ENCODE results near the gene PCDHA10. TPM values are rescaled to one million over a fixed set of nuclear protein-coding genes. Genes with fewer than 3 reads are reported as not detected.
"Not testable (repeated sequence)": the region's sequence is repeated elsewhere in the genome, so short reads cannot be mapped to it uniquely, and the experiment has no call there.

The PCDHA10 gene
- total RNA-seq, 1 donor from 2014 or later = 0.05 TPM

DNA sequence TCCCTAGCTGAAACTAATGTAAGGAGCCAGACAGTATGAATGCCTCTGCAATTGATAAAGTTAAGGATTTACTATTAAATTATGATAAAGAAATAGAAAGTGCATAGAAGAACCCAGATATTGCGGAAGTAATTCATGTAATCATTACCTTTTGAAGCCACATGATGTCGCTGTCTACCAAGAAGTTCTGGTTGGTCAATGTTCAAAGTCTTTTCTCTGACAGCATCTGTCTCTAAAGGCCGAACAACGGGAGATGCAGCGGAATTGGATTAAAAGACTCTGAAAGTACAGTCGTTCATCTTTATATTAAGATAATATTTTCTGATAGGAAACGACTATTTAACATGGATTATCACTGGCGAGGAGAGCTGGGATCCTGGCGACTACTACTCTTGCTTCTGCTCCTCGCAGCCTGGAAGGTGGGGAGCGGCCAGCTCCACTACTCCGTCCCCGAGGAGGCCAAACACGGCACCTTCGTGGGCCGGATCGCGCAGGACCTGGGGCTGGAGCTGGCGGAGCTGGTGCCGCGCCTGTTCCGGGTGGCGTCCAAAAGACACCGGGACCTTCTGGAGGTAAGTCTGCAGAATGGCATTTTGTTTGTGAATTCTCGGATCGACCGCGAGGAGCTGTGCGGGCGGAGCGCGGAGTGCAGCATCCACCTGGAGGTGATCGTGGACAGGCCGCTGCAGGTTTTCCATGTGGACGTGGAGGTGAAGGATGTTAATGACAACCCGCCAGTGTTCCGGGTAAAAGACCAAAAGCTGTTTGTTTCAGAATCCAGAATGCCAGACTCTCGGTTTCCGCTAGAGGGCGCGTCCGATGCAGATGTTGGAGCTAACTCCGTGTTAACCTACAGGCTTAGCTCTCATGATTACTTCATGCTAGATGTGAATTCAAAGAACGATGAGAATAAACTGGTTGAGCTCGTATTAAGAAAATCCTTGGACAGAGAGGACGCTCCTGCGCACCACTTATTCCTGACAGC lies 14.4 kb upstream of the PCDHA10 start, which contains the start of gene PCDHA8:
Gene PCDHA8, plus strand, starts transcription at position 210 of the 985 bp plus-strand sequence. Its CDS starts 135 bp downstream, at position 345.
- no peak for ATAC-seq (ENCODE audit: poor library complexity)
- intact Hi-C loops (cut with DNase I) = no loop called here
- DNase-seq = no peak

GRCh38 chr5:140842798-140843733 lies 12.6 kb upstream of the PCDHA10 start:
- no peak for DNase-seq
- ATAC-seq (ENCODE audit: poor library complexity) = no peak
- intact Hi-C loops (cut with DNase I) = no loop called here

GRCh38 chr5:140848139-140849102 lies 7.3 kb upstream of the PCDHA10 start, which contains the start of gene PCDHA9:
PCDHA9 (plus strand) TSS chr5:140848382; CDS start chr5:140848496, 114 bp downstream.
- ATAC-seq (ENCODE audit: poor library complexity); intact Hi-C loops (cut with DNase I): not testable (repeated sequence)

DNA sequence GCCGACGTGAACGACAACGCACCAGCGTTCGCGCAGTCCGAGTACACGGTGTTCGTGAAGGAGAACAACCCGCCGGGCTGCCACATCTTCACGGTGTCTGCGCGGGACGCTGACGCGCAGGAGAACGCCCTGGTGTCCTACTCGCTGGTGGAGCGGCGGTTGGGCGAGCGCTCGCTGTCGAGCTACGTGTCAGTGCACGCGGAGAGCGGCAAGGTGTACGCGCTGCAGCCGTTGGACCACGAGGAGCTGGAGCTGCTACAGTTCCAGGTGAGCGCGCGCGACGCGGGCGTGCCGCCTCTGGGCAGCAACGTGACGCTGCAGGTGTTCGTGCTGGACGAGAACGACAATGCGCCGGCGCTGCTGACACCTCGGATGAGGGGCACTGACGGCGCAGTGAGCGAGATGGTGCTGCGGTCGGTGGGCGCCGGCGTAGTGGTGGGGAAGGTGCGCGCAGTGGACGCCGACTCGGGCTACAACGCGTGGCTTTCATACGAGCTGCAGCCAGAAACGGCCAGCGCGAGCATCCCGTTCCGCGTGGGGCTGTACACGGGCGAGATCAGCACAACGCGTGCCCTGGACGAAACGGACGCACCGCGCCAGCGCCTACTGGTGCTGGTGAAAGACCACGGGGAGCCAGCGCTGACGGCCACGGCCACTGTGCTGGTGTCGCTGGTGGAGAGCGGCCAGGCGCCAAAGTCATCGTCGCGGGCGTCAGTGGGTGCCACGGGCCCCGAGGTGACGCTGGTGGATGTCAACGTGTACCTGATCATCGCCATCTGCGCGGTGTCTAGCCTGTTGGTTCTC lies 5.7 kb upstream of the PCDHA10 start:
- DNase-seq; ATAC-seq (ENCODE audit: poor library complexity); intact Hi-C loops (cut with DNase I): not testable (repeated sequence)

More at GRCh38 chr5:140848139-140849102, 7.3 kb upstream of the PCDHA10 start, which contains the start of gene PCDHA9:
- not testable (repeated sequence) for DNase-seq

DNA sequence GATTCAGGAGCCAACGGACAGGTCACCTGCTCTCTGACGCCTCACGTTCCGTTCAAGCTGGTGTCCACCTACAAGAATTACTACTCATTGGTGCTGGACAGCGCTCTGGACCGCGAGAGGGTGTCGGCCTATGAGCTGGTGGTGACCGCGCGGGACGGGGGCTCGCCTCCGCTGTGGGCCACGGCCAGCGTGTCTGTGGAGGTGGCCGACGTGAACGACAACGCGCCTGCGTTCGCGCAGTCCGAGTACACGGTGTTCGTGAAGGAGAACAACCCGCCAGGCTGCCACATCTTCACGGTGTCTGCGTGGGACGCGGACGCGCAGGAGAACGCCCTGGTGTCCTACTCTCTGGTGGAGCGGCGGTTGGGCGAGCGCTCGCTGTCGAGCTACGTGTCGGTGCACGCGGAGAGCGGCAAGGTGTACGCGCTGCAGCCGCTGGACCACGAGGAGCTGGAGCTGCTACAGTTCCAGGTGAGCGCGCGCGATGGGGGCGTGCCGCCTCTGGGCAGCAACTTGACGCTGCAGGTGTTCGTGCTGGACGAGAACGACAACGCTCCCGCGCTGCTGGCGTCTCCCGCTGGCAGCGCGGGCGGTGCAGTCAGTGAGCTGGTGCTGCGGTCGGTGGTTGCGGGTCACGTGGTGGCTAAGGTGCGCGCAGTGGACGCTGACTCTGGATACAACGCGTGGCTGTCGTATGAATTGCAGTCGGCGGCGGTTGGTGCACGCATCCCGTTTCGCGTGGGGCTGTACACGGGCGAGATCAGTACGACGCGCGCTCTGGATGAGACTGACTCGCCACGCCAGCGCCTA lies 1.7 kb downstream of the PCDHA10 start:
- intact Hi-C loops (cut with DNase I) = no loop called here
- ATAC-seq (ENCODE audit: poor library complexity) (no peak), DNase-seq (no peak)

GRCh38 chr5:140857987-140858240 lies 2.2 kb downstream of the PCDHA10 start:
- DNase-seq (no peak), ATAC-seq (ENCODE audit: poor library complexity) (no peak)
- intact Hi-C loops (cut with DNase I) = no loop called here

GRCh38 chr5:140862441-140863295 lies 7.0 kb downstream of the PCDHA10 start:
- no peak for ATAC-seq (ENCODE audit: poor library complexity)
- no peak for DNase-seq
- intact Hi-C loops (cut with DNase I) = no loop called here

DNA sequence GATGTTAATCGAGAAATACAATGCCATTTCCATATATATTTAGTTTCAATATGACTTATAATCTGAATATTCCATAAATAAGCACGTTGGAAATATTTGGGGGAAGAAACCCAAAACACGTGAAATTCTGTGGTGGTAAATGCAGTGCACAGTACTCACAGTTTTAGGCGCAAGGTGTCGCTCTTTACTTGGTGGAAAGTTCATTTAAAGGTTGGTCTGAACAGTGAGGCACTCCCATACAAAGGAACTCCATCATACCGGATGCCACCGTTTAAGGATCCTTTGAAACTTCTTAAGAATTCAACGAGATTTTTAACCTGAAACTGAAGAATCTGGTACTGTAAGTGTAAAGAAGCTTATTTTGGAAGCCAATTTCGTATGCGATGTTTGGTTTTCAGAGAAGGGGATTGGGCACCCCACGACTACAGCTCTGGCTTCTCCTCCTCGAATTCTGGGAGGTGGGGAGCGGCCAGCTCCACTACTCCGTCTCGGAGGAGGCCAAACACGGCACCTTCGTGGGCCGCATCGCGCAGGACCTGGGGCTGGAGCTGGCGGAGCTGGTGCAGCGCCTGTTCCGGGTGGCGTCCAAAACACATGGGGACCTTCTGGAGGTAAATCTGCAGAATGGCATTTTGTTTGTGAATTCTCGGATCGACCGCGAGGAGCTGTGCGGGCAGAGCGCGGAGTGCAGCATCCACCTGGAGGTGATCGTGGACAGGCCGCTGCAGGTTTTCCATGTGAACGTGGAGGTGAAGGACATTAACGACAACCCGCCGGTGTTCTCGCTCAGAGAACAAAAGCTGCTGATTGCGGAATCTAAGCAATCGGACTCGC lies 13.2 kb downstream of the PCDHA10 start, which contains the start of gene PCDHA11:
Gene PCDHA11, plus strand, starts transcription at position 237 of the 834 bp plus-strand sequence. Its CDS starts 147 bp downstream, at position 384.
- no peak for ATAC-seq (ENCODE audit: poor library complexity)
- DNase-seq = no peak
- intact Hi-C loops (cut with DNase I) = no loop called here

- DNase-seq (no peak), ATAC-seq (ENCODE audit: poor library complexity) (no peak)
- intact Hi-C loops (cut with DNase I) = no loop called here
Measured at GRCh38 chr5:140869555-140869886, 13.8 kb downstream of the PCDHA10 start.

- intact Hi-C loops (cut with DNase I) = no loop called here
- ATAC-seq (ENCODE audit: poor library complexity) (no peak), DNase-seq (no peak)
Measured at GRCh38 chr5:140870221-140871201, 14.8 kb downstream of the PCDHA10 start.

GRCh38 chr5:140875085-140876065 lies 19.7 kb downstream of the PCDHA10 start, which contains the start of gene PCDHA12:
PCDHA12 (plus strand) TSS chr5:140875308; CDS start chr5:140875473, 165 bp downstream.
- no peak for DNase-seq
- ATAC-seq (ENCODE audit: poor library complexity) = no peak
- intact Hi-C loops (cut with DNase I) = no loop called here

DNA sequence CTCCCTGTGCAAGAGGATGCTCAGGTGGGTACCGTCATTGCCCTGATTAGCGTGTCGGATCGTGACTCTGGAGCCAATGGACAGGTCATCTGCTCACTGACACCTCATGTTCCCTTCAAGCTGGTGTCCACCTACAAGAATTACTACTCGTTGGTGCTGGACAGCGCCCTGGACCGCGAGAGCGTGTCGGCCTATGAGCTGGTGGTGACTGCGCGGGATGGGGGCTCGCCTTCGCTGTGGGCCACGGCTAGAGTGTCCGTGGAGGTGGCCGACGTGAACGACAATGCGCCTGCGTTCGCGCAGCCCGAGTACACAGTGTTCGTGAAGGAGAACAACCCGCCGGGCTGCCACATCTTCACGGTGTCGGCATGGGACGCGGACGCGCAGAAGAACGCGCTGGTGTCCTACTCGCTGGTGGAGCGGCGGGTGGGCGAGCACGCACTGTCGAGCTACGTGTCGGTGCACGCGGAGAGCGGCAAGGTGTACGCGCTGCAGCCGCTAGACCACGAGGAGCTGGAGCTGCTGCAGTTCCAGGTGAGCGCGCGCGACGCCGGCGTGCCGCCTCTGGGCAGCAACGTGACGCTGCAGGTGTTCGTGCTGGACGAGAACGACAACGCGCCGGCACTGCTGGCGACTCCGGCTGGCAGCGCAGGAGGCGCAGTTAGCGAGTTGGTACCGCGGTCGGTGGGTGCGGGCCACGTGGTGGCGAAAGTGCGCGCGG lies 21.0 kb downstream of the PCDHA10 start:
- DNase-seq; intact Hi-C loops (cut with DNase I); ATAC-seq (ENCODE audit: poor library complexity): not testable (repeated sequence)
